AG08395 (cell line): ENCODE results near the gene ADM2.
"Not testable (repeated sequence)": the region's sequence is repeated elsewhere in the genome, so short reads cannot be mapped to it uniquely, and the experiment has no call there.

Experiments
- DNase-seq: peaks from one replicate; pipeline ENCODE4 v3.0.0; 2012; ENCODE audit warnings: mixed read lengths, low spot score

ADM2 gene, protein sequence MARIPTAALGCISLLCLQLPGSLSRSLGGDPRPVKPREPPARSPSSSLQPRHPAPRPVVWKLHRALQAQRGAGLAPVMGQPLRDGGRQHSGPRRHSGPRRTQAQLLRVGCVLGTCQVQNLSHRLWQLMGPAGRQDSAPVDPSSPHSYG

DNA sequence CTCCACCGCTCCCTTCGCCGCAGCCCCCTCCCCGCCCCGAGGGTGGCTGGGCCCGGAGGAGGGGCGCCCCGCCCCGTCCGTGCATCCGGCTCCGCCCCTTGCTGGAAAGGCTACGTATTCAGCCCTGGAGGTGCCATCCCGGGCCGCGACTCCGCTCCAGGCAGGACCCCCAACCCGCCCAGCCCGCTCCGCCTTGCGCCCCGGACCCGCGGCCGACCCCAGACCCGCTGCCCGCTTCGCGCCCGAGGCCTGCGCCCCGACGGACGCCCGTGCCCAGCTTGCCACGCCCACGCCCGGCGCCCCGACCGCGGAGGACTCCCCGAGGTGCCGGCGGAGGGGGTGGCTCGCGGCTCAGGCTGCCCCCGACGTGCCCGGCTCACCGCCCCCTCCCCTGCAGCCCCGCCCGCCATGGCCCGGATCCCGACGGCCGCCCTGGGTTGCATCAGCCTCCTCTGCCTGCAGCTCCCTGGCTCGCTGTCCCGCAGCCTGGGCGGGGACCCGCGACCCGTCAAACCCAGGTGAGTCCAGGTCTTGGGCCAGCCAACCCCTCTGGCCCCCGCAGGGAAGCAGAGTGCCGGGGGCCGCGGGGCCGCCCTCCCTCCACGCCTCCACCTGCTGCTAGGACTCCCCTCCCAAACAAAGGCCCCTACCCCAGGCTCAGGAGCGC lies at the start of gene ADM2:
ADM2 (plus strand) TSS at position 104 of the 667 bp plus-strand sequence; CDS start at position 409, 305 bp downstream.
- DNase-seq, result peak; percentile 56

DNA sequence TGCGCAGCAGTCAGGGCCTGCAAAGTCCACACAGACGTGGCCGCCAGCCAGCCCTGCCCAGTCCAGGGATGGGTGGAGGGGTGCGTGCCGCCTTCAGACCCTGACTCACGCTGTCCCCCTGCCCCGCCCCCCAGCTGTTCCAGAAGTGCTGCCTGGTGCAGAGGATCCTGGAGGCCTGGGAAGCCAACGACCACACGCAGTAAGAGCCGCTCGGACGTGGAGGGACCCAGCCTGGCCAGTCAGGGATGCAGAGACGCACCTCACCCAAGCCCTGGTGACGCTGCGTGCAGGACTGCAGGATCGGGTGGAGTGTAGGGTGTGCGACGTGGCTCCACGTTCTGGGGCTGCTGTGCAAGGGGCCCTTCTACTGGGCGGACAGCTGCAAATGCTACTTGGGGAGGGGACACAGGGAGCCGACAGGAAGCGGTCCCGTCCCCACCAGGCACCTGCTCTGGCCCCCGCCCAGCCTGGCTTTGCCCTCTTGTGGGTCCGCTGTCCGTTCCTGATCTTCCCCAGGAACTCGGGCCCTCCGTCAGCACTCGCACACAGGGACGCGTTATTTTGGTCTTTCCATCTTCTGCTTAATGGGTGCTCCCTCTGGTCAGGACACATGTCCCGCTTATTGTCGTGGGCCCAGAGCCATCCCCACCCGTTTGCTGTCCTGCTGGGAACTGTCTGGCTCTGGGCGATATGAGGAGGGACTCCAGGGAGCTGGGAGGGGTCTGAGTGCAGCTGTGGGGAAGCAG lies 49.0 kb upstream of the ADM2 start:
- DNase-seq, result no peak

DNA sequence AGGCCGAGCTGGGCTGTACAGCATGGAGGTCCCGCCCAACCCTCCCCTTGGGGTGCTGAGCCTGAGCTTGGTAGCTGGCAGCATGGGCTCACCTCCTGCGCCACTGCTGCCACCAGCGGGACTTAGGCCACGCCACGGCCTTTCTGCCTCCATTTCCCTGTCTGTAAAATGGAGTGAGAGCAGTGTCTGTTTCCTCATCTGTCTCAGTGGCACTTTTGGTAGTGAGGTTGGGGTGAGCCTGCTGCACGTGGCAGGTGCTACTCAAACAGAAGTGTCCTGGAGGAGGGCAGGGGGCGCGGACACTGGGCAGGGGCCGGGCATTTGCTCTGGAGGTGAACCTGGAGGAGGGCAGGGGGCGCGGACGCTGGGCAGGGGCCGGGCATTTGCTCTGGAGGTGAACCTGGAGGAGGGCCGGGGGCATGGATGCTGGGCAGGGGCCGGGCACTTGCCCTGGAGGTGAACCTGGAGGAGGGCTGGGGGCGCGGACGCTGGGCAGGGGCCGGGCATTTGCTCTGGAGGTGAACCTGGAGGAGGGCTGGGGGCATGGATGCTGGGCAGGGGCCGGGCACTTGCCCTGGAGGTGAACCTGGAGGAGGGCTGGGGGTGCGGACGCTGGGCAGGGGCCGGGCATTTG lies 48.3 kb upstream of the ADM2 start:
- DNase-seq, result not testable (repeated sequence)

DNA sequence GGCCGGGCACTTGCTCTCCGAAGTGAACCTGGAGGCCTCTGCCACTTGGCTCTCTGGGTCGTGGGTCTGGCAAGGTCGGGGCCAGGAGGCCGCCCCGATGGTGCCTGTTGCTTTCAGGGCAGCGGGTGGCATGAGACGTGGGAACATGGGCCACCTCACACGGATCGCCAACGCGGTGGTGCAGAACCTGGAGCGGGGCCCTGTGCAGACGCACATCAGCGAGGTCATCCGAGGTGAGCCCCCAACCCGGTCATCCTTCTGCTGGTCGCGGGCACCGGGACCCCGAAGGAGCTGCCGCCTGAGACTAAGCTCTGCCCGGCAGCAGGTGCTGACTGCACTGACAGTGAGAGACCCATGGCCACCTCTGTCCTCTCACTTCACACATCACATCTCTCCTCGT lies 46.5 kb upstream of the ADM2 start:
- DNase-seq, result no peak

DNA sequence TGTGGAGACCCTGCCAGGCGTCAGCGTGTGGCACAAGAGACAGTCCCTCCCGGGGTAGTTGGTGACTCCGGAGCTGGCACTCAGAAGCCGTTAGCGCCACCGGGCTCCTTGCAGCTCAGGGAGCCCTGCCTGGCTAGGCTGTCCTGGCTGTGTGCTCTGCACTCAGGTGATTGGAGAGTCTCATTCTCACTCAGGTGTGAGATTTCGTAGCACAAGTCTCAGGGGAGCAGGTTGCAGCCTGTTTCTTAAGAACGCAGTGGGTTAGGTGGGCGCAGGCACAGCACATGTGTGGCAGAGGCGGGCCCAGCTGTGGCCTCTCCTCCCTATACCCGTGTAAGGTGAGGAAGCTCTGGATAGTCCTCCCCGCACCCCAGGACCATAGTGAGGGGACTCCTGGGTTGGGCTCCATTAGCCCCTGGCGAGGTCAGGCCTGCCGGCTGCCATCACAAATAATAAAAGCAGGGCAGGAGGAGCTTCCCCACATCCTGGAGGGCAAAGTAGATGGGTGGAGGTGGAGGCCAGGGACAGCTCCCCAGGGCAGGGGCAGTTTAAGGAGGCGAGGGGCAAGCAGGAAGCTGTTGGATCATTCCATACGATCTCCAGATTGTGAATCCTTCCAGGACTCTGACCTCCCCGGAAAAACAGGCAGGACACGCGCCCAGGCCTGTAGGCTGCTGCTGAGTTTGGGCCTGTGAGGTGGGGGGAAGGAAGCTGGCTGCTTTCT lies 45.9 kb upstream of the ADM2 start:
- no peak for DNase-seq

DNA sequence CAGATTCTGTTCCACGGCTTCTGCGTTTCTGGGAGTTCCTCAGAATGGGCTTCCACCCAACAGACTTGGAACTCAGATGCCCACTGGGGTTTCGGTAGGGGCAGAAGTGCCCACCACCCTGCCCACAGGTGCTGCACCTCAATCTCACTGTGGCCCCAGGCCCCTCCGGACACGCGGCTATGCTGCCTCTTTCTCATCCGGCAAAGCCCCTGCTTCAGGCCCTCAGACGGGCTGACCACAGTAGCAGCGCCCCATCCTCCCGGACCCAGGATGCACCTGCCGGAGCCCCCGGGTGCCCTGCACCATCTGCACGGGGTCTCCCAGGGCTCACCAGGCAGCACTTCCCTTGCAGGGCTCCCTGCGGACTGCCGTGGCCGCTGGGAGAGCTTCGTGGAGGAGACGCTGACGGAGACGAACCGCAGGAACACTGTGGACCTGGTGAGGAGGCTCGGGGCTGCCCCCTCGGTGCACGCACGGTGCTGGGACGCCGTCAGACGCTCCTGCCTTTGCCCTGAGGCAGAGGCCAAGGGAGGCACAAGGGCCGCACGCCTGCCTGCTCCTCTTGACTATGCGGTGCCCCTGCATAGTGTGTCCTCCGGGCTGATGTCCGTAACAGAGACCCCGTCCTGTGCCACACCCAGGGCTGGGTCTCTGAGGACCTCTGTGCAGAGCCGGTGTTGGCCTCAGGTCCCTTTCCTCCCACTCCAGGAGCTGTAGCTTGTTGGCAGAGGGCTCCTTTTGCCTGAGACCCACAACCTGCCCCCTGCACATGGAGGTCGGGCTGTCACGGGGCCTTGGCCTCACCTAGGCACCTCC lies 45.1 kb upstream of the ADM2 start:
- no peak for DNase-seq

DNA sequence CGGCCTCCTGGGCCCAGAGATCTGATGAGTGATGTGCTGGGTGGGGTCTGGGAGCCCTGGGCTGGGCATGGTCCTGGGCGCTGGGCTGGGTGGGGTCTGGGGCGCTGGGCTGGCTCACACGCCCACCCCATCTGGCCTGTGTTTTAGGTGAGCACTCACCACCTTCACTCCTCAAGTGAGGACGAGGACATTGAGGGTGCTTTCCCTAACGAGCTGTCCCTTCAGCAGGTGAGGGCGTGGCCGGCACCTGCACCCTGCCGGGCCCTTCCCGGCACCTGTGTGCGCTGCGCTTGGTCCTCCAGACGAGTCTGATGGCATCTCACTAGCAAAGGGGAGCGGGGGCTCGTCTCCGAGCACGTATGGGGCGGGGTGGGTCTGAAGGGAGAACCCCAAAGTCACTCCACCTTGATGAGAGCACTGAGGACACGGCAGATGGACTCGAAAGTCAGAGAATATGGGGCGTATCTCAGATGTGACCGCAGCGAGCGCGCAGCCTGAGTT lies 44.5 kb upstream of the ADM2 start:
- no peak for DNase-seq

DNA sequence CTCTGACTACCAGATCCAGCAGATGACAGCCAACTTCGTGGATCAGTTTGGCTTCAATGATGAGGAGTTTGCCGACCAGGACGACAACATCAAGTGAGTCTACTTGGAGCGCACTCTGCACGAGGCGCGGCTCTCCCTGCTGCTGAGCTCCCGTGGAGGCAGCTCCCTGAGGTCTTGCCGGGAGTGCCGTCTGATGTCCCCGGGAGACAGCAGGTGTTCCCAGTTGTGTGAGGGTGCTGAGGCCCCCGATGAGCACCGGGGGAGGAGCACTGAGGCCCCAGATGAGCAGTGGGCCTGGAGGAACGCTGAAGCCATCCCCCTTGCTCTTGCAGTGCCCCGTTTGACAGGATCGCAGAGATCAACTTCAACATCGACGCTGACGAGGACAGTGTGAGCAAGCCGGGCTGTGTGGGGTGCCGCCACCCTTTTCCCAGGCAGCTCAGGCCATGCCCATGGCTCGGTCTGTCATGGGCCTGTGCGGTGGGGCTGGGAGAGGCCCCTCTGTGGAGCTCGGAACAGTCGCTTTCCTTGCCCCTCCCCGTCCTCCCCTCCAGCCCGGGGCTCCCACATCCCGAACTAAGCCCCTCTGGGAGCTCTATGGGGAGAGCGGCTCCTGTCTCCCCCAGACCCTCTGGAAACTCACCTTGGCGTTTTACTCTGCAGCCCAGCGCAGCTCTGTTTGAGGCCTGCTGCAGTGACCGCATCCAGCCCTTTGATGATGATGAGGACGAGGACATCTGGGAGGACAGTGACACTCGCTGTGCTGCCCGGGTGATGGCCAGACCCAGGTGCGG lies 43.6 kb upstream of the ADM2 start:
- DNase-seq, result no peak

DNA sequence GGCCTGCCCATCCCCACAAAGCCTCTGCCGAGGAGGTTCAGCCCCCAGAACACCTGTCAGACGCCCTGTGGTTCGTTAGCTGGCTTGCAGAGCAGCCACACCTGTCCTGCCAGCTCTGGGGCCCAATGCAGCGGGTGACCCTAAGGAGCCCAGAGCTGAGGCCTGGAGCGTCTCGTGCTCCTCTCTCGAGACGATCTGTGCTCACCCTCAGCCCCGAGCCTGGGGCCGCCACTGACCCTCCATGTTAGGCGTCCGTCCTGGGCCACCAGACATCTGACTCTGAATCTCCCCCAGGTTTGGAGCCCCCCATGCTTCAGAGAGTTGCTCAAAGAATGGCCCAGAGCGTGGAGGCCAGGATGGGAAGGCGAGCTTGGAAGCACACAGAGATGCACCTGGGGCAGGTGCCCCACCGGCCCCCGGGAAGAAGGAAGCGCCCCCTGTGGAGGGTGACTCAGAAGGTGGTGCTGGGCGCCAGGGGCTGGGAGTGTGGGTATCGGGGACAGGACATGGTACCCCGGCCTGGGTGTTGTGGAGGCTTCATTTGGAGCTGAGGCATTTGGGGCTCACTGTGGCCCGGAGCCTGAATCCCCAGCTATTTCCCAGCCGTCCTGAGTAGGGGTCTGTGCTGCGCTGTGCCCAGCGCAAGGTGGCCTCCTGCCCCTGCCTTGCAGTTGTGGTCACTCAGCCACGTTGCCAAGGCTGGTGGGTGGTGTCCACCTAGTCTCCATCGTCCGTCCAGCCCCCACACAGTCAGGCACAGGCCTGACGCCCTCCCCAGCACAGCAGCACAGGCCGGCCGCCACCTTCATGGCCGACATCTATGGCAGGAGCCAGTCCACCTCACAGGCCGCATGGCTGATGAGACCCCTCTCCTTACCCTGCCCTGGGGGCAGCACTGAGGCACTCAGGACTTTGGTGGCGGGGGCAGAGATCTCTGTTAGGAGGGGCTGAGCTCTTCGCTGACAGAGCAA lies 42.8 kb upstream of the ADM2 start:
- no peak for DNase-seq

DNA sequence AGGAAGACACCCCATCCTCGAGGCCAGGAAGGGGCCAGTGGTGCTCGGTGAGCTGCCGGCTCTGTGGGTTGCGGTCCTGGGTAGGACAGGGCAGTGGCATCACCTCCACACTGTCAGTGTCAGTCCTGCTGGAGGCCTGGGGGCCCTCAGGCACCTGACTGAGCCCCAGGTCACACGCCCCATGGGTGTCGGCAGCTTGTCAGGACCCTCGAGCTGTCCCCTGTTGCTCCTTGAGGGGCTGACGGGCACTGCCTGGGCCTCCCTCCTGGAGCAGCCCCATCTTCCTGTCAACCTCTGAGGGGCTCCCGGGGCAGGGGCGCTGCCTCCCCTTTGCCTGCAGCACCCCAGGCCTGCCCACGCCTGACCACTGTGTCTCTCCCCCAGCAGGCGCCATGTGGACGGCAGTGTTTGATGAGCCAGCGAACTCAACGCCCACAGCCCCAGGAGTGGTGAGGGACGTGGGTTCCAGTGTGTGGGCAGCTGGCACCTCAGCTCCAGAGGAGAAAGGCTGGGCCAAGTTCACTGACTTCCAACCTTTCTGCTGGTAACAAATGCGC lies 42.0 kb upstream of the ADM2 start:
- no peak for DNase-seq

DNA sequence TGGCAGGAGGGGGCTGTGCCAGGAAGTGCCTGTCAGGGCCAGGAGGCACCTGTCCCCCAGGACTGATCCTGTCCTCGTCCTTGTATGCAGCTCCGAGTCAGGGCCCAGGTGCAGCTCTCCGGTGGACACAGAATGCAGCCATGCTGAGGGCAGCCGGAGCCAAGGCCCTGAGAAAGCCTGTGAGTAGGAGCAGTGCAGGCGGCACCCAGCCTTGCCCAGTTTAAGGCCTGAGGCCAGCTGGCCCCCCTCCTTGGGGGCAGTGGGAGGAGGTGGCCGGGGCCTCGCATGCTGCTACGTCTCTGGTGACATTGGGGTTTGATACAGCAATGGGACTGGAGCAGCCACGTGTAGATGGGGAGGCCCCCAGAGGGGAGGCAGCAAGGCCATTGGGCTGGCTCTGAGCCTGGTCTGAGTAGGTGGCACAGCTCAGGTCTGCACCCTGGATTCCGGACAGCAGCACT lies 41.4 kb upstream of the ADM2 start:
- no peak for DNase-seq

DNA sequence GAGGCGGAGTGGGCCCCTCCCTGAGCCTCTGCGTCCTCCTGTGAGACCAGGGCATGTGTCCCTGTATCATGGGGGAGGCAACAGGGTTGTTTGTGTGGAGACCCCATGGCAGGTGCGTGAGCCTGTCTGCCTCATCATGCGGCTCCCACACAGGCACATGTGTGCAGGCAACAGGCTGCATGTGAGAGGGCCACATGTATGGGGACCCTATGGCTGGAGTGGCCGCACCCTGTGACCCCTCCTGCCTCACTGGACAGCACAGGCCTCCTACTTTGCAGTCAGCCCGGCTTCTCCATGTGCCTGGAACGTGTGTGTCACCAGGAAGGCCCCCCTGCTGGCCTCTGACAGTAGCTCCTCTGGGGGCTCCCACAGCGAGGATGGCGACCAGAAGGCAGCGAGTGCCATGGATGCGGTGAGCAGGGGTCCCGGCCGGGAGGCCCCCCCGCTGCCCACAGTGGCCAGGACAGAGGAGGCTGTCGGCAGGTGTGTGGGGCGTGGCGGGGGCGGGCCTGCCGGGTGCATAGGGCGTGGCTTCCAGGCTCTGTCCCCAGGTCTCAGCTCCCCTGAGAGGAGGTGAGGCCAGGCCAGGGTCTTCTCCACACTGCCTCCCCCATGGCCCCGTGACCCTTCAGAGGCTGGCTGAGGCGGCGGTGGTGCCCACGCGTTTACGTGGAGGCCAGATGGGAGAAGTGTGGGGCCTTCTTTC lies 40.6 kb upstream of the ADM2 start:
- no peak for DNase-seq

DNA sequence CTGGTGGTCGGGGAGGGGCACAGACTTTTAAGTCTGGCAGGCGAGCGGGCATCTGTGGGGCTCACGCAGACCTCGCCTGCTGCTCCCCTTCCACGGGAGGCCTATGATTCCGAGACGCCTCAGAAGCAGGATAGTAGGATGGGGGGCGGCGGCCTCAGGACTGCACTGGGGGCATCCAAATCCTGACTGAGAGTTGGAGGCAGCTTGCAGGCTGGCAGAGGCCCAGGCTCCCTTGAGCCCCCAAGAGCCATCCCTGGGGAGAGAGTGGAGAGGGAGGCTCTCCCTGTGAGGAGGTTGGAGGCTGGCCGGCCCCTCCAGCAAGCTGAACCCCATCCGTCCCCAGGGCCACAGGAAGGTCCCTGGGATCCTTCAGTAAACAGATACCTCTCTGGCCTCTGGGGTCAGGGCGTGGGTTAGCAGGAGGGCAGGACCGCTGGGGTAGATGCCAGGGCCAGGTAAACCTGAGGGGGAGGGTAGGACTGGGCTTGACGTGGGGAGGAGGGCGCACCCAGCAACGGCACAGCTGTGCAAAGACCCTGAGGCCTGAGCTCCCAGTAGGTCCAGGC lies 39.8 kb upstream of the ADM2 start:
- no peak for DNase-seq

DNA sequence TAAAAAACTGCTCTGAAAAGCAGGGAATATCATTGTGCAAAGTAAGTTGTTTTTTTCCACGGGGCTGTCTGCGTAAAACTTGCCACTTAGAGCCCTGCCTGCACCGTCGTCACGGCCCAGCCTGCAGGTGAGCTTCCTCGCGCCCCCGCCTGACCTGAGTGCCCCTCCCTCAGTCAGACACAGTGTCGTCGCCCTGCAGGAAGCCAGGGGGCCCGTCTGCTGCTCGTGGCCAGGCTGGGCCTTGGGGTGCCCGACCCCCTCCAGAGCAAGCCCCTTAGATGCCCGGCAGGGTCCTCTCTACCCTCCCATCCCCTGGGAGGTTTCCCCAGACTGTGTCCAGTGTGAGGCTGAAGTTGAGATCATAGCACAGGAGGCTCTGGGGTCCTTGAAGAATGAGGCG lies 38.1 kb upstream of the ADM2 start:
- DNase-seq, result no peak

DNA sequence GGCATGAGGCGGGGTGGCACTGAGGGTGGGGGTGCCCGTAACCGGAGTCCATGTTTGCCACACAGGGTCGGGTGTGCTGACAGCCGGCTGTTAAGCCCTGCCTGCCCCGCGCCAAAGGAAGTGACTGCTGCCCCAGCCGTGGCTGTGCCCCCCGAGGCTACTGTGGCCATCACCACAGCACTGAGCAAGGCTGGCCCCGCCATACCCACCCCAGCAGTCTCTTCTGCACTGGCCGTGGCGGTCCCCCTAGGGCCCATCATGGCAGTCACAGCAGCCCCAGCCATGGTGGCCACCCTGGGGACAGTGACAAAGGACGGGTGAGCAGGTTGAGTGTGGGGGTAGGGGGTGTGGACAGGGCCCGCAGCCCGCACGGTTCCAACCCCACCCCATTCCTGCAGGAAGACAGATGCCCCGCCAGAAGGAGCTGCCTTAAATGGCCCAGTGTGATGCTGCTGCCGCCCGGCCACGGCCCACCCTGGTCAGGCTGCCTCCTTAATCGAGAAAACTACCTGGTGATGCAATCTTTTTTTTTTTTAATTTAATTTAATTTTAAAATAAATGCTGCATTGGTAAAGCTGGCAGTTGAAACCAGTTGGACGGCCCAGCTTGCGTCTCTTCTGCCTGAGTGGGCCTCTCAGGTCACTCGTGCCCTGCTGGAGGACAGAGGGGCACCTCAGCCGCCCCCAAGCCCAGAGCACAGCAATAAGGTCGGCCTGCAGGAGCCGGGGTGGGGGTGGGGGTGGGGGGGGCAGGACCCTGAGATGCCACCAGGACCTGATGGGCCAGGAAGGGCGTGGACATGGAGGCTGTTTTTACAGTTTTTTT lies 37.3 kb upstream of the ADM2 start:
- DNase-seq, result no peak

DNA sequence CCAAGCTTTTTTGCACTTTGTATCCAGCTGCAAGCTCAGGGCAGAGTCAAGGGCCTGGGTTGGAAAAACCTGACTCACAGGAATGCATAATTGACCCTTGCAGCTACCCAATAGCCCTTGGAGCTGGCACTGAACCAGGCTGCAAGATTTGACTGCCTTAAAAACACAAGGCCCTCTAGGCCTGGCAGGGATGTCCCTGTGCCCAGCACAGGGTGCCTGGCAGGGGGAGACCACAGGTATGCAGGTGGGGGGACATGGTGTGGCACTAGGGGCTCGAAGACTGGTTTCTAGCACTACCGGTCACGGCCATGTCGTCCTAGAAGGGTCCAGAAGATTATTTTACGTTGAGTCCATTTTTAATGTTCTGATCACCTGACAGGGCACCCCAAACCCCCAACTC lies 36.7 kb upstream of the ADM2 start:
- peak; percentile 87 for DNase-seq
